Measurements from ENCODE around the gene ADD1. TPM values are rescaled to one million over a fixed set of nuclear protein-coding genes. Genes with fewer than 3 reads are reported as not detected.

ADD1 gene
- total RNA-seq, 1 experiment from 2014 or later = 163 TPM

DNA sequence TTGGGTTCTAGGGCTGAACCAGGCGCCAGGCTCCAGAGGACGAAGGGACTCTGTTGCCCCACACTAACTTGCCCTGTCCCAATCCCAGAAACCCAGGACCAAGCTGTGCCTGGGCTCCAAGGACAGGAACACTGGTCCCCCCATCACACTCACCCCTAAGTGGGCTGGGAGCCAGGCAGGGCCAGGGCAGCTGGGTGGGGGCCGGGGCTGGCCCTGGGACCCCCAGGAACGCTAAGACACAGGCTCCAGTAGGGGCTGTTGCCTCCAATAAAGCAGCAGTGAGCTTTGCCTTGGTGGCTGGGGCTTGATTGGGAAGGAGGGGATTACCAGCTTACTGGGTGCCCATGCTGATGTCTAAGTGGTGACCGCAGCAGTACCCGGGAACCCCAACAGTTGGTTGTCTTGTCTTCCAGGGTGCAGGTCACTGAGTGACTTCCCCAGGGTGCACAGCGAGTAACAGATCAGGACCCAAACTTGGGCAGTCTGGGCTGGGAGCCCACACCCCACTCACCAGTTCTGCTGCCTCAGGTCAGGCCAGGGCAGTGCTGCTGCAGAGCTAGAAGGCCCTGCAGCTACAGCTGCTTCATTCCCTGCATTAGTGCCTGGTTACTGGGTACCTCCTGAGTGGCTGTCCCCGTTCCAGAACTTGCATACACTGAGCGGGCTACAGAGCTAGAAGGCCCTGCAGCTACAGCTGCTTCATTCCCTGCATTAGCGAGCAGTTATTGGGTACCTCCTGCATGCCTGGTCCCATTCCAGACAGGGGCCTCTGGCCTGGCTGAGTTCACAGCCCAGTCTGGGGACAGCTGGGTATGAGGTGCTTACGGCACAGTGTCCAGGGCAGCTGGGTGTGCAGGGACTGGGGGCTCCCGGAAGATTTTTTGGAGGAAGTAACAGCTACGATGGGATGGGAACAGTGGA, 9.4 kb upstream of the ADD1 start:
- Histone ChIP-seq H3K79me1 (ENCODE audit: insufficient read depth, low read depth, low read length, poor library complexity, severe bottlenecking) (no peaks in the 10 kb centered on the region), H2BK5ac (ENCODE audit: insufficient read length, low read length) (no peak overlapping the region), H3K4me1 (ENCODE audit: insufficient read depth, low read length) (no peaks in the 10 kb centered on the region; the same call in 1 of the 2 replicates), H3K23ac (ENCODE audit: insufficient read length, low read depth, low read length) (no peak overlapping the region), H4K20me1 (ENCODE audit: control insufficient read depth, insufficient read depth, insufficient read length) (peaks cover 2% of the 10 kb centered on the region), H2BK20ac (ENCODE audit: low read depth, low read length, poor library complexity, severe bottlenecking) (no peak overlapping the region), H2AK5ac (ENCODE audit: insufficient read length, low read length) (no peak overlapping the region), H2BK120ac (ENCODE audit: low read depth, low read length, poor library complexity, severe bottlenecking) (no peak overlapping the region), H3K4me2 (ENCODE audit: insufficient read depth, insufficient read length, low read length) (no peak overlapping the region), H3K23me2 (ENCODE audit: insufficient read length, low read depth, low read length, poor library complexity, severe bottlenecking) (no peaks in the 10 kb centered on the region), H3K4ac (ENCODE audit: low read depth, low read length) (no peak overlapping the region), H2AFZ (ENCODE audit: low read length) (no peak overlapping the region), H3K9ac (ENCODE audit: extremely low read depth, insufficient read length, low read length) (no peak overlapping the region), H2BK12ac (ENCODE audit: insufficient read length, low read depth, low read length) (no peak overlapping the region), H3T11ph (ENCODE audit: low read length) (no peak overlapping the region), H4K8ac (replicated peaks; ENCODE audit: insufficient read length, low read depth, low read length) (no peak overlapping the region), H4K91ac (ENCODE audit: insufficient read length, low read depth, low read length) (no peak overlapping the region), H3K27me3 (ENCODE audit: insufficient read depth, low read length) (no peaks in the 10 kb centered on the region), H4K5ac (ENCODE audit: insufficient read length, low read depth, low read length) (no peak overlapping the region), H3K79me2 (ENCODE audit: insufficient read depth, low read length) (no peaks in the 10 kb centered on the region), H3K9me3 (ENCODE audit: control insufficient read depth, low read depth, low read length) (no peaks in the 10 kb centered on the region), H3K14ac (ENCODE audit: insufficient read depth, low read length) (no peak overlapping the region; the same call in 1 of the 2 replicates), H3K27ac (ENCODE audit: insufficient read length, low read depth, low read length) (no peak overlapping the region), H3K18ac (ENCODE audit: insufficient read length, low read depth, low read length) (no peak overlapping the region), H2BK15ac (ENCODE audit: low read depth, low read length) (no peak overlapping the region), H3K56ac (ENCODE audit: insufficient read length, low read depth, low read length) (no peak overlapping the region)
- TF ChIP-seq, protein P1, sequence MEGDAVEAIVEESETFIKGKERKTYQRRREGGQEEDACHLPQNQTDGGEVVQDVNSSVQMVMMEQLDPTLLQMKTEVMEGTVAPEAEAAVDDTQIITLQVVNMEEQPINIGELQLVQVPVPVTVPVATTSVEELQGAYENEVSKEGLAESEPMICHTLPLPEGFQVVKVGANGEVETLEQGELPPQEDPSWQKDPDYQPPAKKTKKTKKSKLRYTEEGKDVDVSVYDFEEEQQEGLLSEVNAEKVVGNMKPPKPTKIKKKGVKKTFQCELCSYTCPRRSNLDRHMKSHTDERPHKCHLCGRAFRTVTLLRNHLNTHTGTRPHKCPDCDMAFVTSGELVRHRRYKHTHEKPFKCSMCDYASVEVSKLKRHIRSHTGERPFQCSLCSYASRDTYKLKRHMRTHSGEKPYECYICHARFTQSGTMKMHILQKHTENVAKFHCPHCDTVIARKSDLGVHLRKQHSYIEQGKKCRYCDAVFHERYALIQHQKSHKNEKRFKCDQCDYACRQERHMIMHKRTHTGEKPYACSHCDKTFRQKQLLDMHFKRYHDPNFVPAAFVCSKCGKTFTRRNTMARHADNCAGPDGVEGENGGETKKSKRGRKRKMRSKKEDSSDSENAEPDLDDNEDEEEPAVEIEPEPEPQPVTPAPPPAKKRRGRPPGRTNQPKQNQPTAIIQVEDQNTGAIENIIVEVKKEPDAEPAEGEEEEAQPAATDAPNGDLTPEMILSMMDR (conservative IDR thresholded peaks at IDR 0.05) = no peak
- no peak overlapping the region for H3K27ac Mint-ChIP-seq
- no peak for DNase-seq
- H3K36me3 Mint-ChIP-seq (ENCODE audit: insufficient read depth in 1 of 3, low read depth in 3 of 3) = peaks cover 2 to 31% (median 29%) of the 10 kb centered on the region in 3 experiments
- whole genome bisulfite sequencing (ENCODE audit: extremely low coverage, insufficient read length, low lambda C conversion rate) = no CpG with 5 or more reads among the region's 13 CpGs
- H3K9me3 Mint-ChIP-seq = peaks cover 0 to under 1% of the 10 kb centered on the region in 2 experiments; a peak in 1 of 5 replicates
- no peak overlapping the region for H3K4me3 Mint-ChIP-seq
- no peaks in the 10 kb centered on the region for H3K27me3 Mint-ChIP-seq (ENCODE audit: low read depth)
- peaks cover 15 to 20% of the 10 kb centered on the region in 2 experiments for H3K4me1 Mint-ChIP-seq
